GM21717 (cell line): ENCODE measurements around the gene VSTM2L.
"Not testable (repeated sequence)": the region's sequence is repeated elsewhere in the genome, so short reads cannot be mapped to it uniquely, and the experiment has no call there.

Experiments used
- ATAC-seq: cut with Tn5 transposase; IDR thresholded peaks from one replicate; pipeline ENCODE4 v1.9.1; 2021; ENCODE audit warnings: mild to moderate bottlenecking, moderate library complexity; ENCODE audit not compliant: unreplicated experiment

Gene VSTM2L, protein sequence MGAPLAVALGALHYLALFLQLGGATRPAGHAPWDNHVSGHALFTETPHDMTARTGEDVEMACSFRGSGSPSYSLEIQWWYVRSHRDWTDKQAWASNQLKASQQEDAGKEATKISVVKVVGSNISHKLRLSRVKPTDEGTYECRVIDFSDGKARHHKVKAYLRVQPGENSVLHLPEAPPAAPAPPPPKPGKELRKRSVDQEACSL

DNA sequence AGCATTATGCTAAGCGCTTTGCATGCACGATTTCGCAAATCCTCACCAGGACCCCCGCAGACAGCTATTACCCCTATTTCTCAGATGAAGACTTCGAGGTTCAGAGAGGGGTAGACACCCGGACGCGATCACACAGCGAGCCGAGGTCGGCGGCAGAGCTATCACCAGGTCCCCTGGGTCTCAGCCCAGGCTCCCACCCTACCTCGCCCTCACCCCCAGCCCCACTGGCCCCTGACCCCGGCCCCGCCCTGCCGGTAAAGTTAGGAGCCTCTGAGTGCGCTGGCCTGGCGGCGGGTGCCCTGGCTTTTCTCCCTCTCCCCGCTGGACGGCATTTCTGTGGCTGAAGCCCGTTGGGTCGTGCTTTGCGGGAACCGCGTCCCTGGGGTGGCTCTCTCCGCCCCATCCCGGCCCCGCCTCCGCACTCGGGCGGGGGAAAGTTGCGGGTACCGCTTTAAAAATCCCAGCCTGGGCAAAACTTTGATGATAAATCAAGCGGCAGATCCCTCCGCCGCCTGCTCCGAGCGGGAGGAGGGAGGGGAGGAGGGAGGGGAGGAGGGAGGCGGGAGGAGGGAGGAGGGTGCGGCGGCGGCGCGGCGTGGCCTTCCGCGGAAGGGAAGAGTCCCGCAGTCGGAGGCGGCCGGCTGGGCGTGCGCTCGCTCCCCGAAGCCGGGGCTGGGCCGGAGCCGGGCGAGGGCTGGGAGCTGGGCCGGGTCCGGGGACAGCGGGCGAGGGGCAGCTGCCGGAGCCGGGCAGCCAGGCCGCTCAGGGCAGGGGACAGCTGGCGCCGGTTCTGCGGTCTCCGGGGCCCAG lies at the start of gene VSTM2L:
TSS of gene VSTM2L (plus strand) at position 624 of the 810 bp plus-strand sequence. CDS start 224 bp downstream, outside the sequence.
- ATAC-seq, result no peak

DNA sequence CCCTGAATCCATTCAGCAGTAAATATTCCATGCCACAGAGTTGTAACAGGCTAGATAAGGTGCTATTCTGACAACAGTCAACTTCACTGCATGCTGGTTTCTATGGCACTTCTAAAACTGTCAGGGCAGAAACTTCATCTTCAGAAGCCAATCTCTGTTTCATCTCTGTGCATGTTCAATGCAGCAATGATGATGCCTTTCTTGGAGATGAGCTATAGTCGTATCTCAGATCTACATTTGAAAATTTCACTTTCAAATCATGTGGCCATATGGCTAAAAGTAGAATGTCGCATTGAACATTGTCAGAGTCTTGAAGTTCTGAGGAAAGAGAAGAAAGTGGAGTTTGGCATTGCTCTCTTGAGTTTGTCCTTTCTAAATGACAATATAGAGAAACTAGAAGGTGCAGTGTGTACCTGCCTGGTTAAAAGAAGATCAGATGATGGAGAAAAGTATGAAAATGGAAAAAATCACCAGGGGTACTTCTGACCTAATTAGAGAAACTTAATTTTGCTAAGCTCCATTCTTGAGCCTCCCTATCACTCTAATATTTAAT lies 49.0 kb upstream of the VSTM2L start:
- ATAC-seq, result peak; percentile 73

DNA sequence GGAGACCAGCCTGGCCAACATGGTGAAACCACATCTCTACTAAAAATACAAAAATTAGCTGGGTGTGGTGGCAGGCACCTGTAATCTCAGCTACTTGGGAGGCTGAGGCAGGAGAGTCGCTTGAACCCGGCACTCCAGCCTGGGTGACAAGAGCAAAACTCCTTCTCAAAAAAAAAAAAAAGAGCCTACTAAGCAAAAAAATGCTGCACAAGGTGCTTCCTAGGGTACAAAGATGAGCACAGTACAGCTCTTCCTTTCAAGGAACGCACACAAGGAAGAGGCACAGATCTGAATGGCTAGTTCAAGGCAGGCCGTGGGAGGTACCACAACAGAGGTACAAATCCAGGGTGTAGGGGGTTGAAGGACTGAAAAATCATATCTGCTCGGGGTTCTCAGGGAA lies 46.9 kb upstream of the VSTM2L start:
- ATAC-seq, result not testable (repeated sequence)

DNA sequence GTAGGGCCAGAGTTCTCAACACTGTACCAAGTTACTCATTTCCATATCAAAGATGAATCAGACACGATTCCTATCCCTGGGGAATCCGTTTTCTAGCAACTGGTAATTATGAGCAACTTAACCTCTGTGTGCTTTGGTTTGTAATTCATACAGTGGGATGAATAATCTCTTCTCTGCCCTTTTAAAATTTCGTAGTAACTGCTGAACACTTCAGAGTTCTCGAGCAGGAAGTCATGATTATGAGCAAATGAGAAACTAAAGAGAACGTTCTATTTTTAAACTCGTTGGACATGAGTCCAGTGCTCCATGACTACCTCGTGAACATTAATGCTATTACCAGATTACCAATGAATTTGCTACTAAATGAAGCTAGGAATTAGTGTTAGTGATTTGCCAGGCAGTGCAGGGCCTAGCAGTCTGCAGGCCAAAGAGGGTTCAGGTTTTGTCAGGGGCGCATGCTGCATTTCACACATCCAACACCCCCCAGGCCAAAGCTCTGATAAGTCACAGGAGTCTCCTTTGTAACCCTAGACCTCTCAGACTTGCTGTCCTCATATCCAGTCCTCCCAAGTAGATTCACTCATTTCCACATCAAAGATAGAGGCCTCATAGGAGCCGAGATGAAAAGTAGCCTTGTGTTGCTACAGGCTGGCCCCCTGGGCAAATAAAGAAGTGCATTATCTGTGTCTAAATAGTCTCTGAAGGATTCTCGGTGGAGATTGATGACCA lies 45.8 kb upstream of the VSTM2L start:
- no peak for ATAC-seq

DNA sequence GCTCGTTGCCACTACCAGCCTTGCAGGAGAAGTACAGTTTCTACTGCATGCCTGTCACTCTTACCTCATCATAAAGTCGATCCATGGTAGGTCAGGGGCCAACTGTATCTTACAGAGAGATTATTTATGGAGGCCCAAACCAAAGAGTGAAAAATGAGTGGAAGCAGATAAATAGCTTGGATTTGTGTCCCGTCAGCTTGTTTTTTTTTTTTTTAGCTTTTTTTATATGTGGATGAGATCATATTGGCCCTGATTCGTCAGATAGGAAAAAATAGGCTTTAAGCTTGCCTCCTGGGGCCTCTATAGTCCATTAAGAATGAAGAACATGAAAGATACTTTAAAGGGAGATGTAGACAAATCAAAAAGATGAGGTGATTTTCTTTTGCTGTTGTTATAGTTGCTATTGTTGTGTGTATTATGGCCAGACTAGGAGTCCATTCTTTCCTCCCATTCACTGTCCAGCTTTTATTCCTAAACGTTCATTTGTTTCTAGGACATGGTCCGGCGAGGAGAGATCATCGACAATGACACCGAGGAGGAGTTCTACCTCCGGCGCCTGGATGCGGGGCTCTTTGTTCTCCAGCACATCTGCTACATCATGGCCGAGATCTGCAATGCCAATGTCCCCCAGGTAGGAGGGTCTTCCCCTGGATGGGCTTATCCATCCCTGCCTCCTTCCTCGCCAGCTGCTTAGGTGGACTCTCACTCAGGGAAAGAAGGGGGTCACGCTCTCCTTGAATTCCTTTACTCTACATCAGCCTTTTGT lies 43.3 kb upstream of the VSTM2L start:
- ATAC-seq, result no peak

DNA sequence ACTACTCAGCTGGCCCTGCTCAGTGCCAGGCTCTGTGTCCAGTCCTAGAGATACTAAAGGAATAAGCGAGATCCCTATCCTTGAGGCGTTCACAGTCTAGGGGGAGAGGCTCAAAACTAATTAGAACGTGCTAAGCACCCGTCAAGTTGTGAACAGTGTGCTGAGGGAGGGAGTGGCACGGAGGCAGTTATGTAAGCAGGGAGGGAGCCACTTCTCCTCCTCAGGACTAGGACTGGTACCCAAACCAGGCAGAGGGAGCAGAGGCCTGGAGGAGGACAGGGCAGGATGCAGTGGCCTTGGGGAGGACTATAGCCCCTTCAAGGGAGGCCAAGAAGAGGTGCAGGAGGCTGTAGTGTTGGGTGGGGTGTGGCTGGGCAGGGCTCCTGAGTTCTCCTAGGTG lies 39.6 kb upstream of the VSTM2L start:
- no peak for ATAC-seq

DNA sequence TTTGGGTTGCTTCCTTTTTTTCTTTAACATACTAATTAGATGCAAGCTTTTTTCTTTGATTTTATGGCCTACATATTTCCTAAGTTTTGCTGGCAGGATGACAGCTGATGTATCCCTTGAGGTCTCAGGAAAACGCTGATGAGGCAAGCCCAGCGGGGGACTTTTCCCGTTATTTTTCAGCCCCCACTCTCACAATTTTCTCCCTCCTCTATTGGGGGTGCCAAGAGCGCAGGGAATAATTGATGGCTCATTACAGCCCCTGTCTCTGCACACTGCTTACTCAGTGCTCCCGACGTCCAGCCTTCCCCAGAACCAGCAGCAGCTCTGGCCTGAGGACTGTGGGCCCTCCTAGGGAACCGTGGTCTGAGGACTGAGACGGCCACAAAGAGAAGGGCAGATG lies 38.6 kb upstream of the VSTM2L start:
- no peak for ATAC-seq

DNA sequence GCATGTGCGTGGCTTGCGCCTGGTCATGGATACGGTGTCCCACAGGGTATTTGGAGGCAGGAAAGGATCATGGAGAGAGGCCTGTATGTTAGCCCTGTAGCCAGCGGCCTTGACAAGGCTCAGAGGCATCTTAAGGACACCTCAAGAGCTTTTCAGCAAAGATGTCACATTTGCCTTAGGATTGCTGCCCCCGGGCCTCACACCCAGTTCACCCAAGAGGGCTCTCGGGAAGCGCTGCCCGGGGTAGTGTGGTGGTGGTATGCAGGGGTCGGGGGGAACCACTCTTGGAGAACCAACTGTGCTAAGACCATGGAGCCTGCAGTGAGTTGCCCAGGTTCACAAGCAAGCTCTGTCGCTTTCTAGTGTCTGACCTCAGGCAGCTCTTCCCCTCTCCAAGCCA lies 36.9 kb upstream of the VSTM2L start:
- ATAC-seq, result no peak

DNA sequence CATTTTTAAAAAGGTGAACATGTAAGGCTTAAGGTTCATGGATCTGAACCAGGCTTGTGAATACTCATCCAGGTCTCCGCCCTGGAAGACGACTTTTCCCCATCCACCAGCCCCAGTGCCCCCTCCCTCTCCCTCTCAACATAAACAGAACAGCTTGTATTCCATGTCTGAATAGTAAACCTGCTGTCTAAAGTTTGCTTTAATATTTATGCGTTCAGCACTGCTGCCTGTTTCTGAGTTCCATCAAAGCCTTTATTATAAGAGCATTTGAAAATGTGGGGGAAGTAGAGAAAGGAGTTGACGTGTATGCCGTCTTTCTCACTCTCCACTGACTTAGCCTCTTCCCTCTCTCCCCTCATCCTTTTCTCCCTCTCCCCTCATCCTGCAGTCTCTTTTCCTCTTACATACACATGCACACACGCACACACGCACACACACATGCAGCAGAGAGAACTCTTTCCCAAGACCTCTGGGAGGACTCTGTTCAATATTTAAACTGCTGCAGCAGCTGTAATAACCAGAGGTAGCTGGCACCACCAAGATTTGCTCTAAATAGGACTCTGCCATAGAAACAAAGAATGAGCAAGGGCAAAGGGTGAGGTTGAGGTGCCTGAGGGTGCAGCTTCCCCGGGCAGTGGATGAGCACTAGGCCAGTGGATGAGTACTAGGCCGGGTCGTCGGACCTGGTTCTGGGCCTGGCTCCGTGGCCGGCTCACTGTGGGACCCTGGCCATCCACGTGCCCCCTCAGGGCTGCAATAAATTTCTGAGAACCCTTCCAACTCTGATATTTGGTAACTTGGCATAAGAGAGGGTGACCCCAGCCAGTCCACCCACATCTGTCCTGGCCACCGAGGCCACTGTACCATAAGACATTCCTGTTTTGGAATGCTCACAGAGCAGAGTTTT lies 35.4 kb upstream of the VSTM2L start:
- no peak for ATAC-seq

DNA sequence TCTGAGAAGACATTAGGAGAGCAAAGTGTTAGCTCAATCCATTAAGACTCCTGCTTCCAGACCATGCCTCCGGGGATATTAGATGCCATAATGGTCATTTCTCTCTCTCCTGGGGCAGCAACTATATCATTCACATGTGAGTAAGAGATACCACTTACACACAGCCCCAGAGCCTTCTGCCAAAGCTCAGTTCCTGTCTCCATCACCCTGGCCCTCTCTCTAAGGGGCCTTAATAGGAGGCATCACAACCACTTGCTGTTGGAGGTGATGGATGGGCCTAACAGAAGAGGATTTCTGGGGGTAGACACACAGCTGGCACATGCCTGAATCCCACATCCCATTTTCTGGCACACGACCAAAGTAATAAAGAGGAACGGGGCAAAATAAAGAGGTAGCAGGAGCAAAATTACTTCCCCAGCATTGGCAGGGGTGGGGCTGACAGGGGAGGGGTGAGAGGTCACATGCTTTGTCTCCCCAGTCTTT lies 34.0 kb upstream of the VSTM2L start:
- no peak for ATAC-seq

DNA sequence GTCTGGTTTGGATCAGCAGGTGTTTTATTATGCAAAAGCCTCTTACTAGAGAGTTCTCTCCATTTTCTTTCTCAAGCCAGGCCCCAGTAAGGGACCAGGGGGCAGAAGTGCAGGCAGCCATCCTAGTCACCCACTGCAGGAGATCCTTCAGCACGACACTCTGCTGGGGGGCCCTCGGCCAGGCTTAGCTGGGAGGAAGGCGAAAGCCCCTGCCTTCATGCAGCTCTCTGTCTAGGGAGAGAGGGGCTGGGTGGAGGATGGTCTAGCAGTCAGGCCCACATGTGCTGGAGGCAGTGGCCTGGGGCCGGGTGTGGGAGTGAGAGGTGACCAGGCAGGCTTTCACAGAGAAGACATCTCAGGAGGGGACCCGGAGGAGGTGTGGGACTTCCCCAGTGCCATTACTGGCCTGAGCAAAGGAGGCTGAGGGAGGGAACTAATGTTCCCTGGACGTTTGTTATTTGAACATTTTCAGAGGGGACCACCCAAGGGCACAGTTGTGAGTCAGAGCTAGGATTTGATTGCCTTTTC lies 33.5 kb upstream of the VSTM2L start:
- no peak for ATAC-seq

DNA sequence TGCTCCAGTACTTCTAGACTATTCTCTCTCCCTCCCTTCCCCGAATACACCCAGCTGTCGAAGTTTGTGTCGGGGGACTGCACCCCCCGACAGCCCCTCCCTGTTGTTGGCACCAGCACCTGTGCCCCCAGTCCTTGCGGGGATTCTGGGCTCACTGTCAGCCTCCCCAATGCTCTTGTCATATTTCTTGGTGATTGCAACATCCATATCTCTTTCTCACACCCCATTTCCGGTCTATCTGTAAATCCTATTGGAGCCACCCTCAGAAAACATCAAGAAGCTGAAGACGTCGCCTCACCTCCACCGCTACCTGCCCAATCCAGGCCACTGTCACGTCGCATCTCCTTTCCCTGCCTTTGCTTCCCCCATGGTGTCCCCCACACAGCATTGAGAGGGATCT lies 32.6 kb upstream of the VSTM2L start:
- no peak for ATAC-seq

DNA sequence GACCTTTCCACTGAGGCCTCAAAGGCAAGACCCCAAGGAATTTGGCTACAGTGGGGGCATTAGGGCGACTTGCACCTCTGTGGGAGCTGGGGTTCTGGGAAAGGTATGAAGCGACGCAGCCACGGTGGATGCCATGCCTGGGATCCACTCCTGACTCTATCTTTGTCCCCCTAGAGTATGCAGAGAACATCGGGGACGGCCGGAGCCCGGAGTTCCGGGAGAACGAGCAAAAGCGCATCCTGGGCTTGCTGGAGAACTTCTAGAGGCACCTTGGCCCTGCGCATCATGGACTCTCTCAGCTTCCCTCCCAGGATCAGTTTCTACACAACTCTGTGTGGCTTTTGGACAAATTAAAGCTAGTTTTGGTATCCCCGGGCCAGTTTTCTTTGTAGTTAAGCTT lies 31.2 kb upstream of the VSTM2L start:
- no peak for ATAC-seq

DNA sequence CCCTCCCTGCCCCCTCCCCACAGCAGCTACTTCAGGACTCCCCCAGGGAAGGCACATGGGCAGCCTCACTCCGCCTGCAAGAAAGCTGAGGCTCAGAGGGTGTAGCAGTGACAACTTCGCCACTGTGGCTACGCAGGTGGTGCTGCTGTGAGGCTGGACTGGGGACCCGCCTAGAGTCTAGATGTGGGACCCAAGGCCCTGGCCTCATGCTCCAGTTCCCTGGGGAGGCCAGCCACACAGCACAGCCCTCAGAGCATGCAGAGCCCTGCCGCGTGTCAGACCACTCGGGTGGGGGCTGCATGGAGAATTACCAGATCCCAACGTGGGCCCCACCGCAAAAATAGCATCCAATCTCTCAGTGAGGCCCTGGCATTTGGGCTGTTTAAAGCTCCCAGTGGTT lies 30.8 kb upstream of the VSTM2L start:
- ATAC-seq, result no peak

DNA sequence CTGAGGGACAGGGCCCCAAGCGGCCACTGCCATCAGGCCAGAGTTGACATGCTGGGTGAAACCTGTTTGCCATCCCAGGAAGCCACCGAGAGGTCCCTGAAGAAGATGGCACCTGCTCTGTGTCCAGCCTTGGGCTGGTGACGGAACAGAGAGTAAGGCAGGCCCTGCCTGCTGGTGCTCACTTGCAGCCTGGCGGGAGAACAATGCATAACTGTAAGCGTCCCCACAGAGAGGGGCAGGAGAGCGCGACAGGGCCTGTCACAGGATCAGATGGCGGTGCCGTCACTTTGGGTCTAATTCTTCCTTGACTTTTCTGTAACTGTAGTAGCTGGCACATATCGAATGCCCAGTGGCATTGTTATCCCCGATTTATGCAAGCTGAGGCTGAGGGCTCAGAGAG lies 29.0 kb upstream of the VSTM2L start:
- ATAC-seq, result no peak

DNA sequence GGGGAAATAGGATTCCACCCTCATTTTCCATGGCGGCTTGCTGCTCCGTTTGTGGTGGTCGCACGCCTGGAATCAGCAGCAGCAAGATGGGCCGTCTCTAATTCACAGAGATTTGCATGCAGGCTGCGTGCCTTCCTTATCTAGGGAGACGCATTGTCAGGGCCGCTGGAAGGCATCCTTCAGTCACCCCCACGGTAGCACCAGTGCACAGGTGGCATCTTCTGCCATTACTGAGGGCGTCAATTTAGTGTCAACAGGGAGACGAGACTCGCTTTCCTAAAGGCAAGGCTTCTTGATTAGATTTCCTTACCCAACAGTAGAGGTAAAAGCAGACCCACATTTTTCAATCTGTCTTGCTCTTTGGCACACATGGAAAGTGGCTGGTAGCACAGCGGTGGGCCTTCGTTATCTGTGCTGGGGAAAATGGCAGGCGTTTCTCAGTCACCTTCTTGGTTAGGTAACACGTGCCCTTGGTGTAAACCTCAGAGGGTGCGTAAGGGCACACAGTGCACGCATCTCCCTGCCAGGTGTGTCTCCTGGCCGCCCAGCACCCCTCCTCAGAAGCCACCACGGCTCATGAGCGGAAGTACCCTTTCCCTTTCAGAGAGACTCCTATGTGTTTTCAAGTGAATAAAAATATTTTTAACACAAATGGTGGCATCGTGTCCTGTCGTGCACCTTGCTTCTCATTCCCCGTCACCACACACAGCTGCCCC lies 27.3 kb upstream of the VSTM2L start:
- no peak for ATAC-seq

DNA sequence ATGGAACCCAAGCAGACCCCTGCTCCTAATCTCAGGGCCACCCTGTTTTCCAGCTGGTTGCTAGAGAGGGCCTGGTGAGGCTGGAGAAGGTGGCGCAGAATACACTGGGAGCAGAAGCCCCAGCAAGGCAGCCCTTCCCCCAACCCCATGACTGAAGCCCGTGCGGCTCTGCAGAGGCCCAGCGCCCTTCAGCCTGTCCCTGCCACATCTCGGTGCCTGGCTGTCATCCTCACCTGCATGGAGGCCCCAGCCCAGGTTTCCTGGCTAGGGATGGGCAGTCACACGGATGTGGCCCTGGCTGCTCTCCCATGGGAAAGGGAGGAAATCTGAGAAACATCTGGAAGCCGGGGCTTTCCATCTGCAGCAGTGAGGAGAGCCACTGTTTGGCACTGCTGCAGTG lies 26.1 kb upstream of the VSTM2L start:
- ATAC-seq, result no peak

DNA sequence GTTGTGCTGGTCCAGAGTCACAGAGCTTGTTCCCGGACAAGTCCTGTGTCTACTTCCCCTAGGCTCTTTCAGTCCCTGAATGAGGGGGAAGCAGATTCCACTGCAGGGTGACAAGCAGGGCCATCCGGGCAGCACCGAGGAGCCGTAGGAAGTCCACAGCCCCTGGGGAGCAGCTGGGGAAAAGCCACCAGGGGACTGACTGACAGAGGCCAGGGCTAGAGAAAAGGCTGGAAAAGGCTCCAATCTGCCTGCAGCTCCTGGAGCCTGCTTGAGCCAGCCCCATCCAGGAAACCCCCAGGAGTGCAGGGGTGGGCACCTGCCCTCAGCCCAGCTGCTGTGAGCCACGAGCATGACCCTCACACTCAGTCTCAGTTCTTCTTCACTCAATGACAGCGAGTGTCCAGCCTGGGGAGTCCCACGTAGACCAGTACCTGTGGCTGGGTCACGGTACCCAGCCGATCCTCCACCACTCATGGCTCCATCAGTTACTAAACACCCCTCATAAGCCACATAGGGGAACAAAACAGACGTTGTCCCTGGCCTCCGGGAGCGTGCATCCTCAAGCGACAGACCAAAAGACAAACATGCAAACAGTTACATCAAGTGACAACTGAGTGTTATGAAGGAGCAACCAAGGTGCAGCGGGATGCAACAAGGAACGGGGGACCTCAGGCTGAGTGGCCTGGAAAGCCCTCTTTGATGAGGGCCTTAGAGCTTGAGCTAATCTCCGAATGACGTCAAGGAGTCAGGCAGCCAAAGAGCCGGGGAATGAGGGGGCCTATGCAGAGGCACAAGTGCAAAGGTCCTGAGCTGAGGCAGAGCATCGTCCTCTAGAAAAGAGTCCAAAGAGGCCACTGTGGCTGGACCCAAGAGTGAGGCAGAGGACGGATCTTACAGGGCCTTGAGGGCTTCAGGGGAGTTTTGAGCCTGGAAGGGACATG lies 24.8 kb upstream of the VSTM2L start:
- no peak for ATAC-seq
